ENCODE results near the gene PGM2. TPM values are rescaled to one million over a fixed set of nuclear protein-coding genes. Genes with fewer than 3 reads are reported as not detected.
"Not testable (repeated sequence)": the region's sequence is repeated elsewhere in the genome, so short reads cannot be mapped to it uniquely, and the experiment has no call there.

The PGM2 gene
- 36.2 and 46.5 TPM in 2 replicates for total RNA-seq (2014; rRNA removed; shearing (Covaris generic))

GRCh38 chr4:37826295-37827029 is at the start of gene PGM2:
PGM2 (plus strand) TSS chr4:37826686; CDS start chr4:37826733, 47 bp downstream.
- DNase-seq (ENCODE audit: low spot score): peak; percentile 83

GRCh38 chr4:37779896-37780295 is 46.6 kb upstream of the PGM2 start:
- DNase-seq (ENCODE audit: low spot score): no peak

- no peak for DNase-seq (ENCODE audit: low spot score)
Observed at GRCh38 chr4:37780444-37781130, 45.9 kb upstream of the PGM2 start.

GRCh38 chr4:37781131-37781455 is 45.4 kb upstream of the PGM2 start:
- DNase-seq (ENCODE audit: low spot score): no peak

- not testable (repeated sequence) for DNase-seq (ENCODE audit: low spot score)
Observed at GRCh38 chr4:37786267-37786666, 40.2 kb upstream of the PGM2 start.

GRCh38 chr4:37787883-37788460 is 38.5 kb upstream of the PGM2 start:
- not testable (repeated sequence) for DNase-seq (ENCODE audit: low spot score)

- DNase-seq (ENCODE audit: low spot score): no peak
Observed at GRCh38 chr4:37788819-37789218, 37.7 kb upstream of the PGM2 start.

GRCh38 chr4:37792241-37792640 is 34.2 kb upstream of the PGM2 start:
- no peak for DNase-seq (ENCODE audit: low spot score)

- no peak for DNase-seq (ENCODE audit: low spot score)
Observed at GRCh38 chr4:37793562-37793961, 32.9 kb upstream of the PGM2 start.

GRCh38 chr4:37794056-37794455 is 32.4 kb upstream of the PGM2 start:
- no peak for DNase-seq (ENCODE audit: low spot score)

GRCh38 chr4:37795581-37796195 is 30.8 kb upstream of the PGM2 start:
- no peak for DNase-seq (ENCODE audit: low spot score)

- no peak for DNase-seq (ENCODE audit: low spot score)
Observed at GRCh38 chr4:37797374-37797773, 29.1 kb upstream of the PGM2 start.

GRCh38 chr4:37797923-37798322 is 28.6 kb upstream of the PGM2 start:
- DNase-seq (ENCODE audit: low spot score): no peak

GRCh38 chr4:37798616-37799015 is 27.9 kb upstream of the PGM2 start:
- DNase-seq (ENCODE audit: low spot score): no peak

- no peak for DNase-seq (ENCODE audit: low spot score)
Observed at GRCh38 chr4:37799941-37800554, 26.4 kb upstream of the PGM2 start.

GRCh38 chr4:37802068-37802666 is 24.3 kb upstream of the PGM2 start:
- DNase-seq (ENCODE audit: low spot score): peak; percentile 92

- DNase-seq (ENCODE audit: low spot score): peak; percentile 57
Observed at GRCh38 chr4:37803348-37803973, 23.0 kb upstream of the PGM2 start.

- no peak for DNase-seq (ENCODE audit: low spot score)
Observed at GRCh38 chr4:37805091-37805490, 21.4 kb upstream of the PGM2 start.

GRCh38 chr4:37812713-37813112 is 13.8 kb upstream of the PGM2 start:
- no peak for DNase-seq (ENCODE audit: low spot score)

- no peak for DNase-seq (ENCODE audit: low spot score)
Observed at GRCh38 chr4:37815591-37815990, 10.9 kb upstream of the PGM2 start.

GRCh38 chr4:37816006-37816405 is 10.5 kb upstream of the PGM2 start:
- DNase-seq (ENCODE audit: low spot score): no peak
